Loucy (cell line): ENCODE measurements around the gene SEMA7A.

Experiments used
- H2AFZ ChIP-seq: fragments of 200-600 bp; sonication (generic); 2 replicates; pipeline ENCODE4 v1.6.0; 2016; ENCODE audit warnings: antibody characterized with exemption, mild to moderate bottlenecking, low read length, moderate library complexity
- H3F3A ChIP-seq: fragments of 200-600 bp; 2 replicates; pipeline ENCODE4 v1.6.0; 2016; ENCODE audit warnings: antibody characterized with exemption, low read depth, mild to moderate bottlenecking
- H3K27me3 ChIP-seq: fragments of 200-600 bp; sonication (generic); 2 replicates; pipeline ENCODE4 v1.6.1; 2014; ENCODE audit warnings: low read length, mild to moderate bottlenecking; ENCODE audit not compliant: insufficient read depth, poor library complexity, severe bottlenecking
- H3K36me3 ChIP-seq: fragments of 200-600 bp; sonication (generic); 2 replicates; pipeline ENCODE4 v1.6.1; 2016; ENCODE audit warnings: low read length; ENCODE audit not compliant: insufficient read depth
- H3K4me1 ChIP-seq: fragments of 200-600 bp; sonication (generic); 2 replicates; pipeline ENCODE4 v1.5.1; 2014; ENCODE audit warnings: low read length, mild to moderate bottlenecking; ENCODE audit not compliant: insufficient read depth, poor library complexity, severe bottlenecking
- H3K4me2 ChIP-seq: fragments of 200-600 bp; sonication (generic); 2 replicates; pipeline ENCODE4 v1.6.0; 2014; ENCODE audit warnings: antibody characterized with exemption, low read length, low read depth, mild to moderate bottlenecking; ENCODE audit not compliant: poor library complexity, severe bottlenecking
- H3K4me3 ChIP-seq: fragments of 200-600 bp; sonication (generic); 2 replicates; pipeline ENCODE4 v1.5.1; 2014; ENCODE audit warnings: low read length, mild to moderate bottlenecking, mixed read lengths; ENCODE audit not compliant: poor library complexity, severe bottlenecking
- H3K79me2 ChIP-seq: fragments of 200-600 bp; sonication (generic); 2 replicates; pipeline ENCODE4 v1.6.1; 2014; ENCODE audit warnings: low read length; ENCODE audit not compliant: insufficient read depth
- H3K9ac ChIP-seq: fragments of 200-600 bp; sonication (generic); 2 replicates; pipeline ENCODE4 v1.6.0; 2014; ENCODE audit warnings: mild to moderate bottlenecking, low read depth, low read length, moderate library complexity; ENCODE audit not compliant: poor library complexity, severe bottlenecking
- H3K9me2 ChIP-seq: fragments of 200-600 bp; sonication (generic); replicated peaks from 2 replicates; pipeline ENCODE4 v1.6.1; 2016; ENCODE audit warnings: low read depth, low read length, mixed read lengths
- H3K9me3 ChIP-seq: fragments of 200-600 bp; sonication (generic); 2 replicates; pipeline ENCODE4 v1.6.1; 2014; ENCODE audit warnings: mild to moderate bottlenecking, antibody characterized with exemption, low read length, low read depth; ENCODE audit not compliant: insufficient read depth
- H4K20me1 ChIP-seq: fragments of 200-600 bp; sonication (generic); 2 replicates; pipeline ENCODE4 v1.6.0; 2014; ENCODE audit warnings: antibody characterized with exemption, low read length, mild to moderate bottlenecking; ENCODE audit not compliant: insufficient read depth, poor library complexity, severe bottlenecking
- CTCF ChIP-seq: fragments of 200-600 bp; sonication (generic); conservative IDR thresholded peaks from 2 replicates; pipeline ENCODE4 v1.5.1; 2014; ENCODE audit warnings: mild to moderate bottlenecking, antibody characterized with exemption, low read length
- EZH2phosphoT487 ChIP-seq: fragments of 200-600 bp; IDR thresholded peaks from 2 replicates; pipeline ENCODE4 v1.6.1; 2018; ENCODE audit warnings: antibody characterized with exemption, mild to moderate bottlenecking, moderate library complexity, borderline replicate concordance

Gene SEMA7A

GRCh38 chr15:74382004-74382816 lies 51.5 kb downstream of the SEMA7A start:
- H3K79me2 ChIP-seq: no peaks in the 10 kb centered on the region
- no peaks in the 10 kb centered on the region for H3K9me2 ChIP-seq
- H2AFZ ChIP-seq: no peak overlapping the region
- no peaks in the 10 kb centered on the region for H3F3A ChIP-seq
- TF ChIP-seq EZH2phosphoT487 (no peak), CTCF (peak; percentile 98)
- no peak overlapping the region for H3K4me3 ChIP-seq
- peaks cover 42% of the 10 kb centered on the region for H3K4me1 ChIP-seq
- no peaks in the 10 kb centered on the region for H3K36me3 ChIP-seq
- H3K9me3 ChIP-seq: no peaks in the 10 kb centered on the region
- peak overlapping the region; percentile 4 for H3K9ac ChIP-seq
- H3K27me3 ChIP-seq: no peaks in the 10 kb centered on the region
- no peaks in the 10 kb centered on the region for H4K20me1 ChIP-seq
- peak overlapping the region; percentile 39 for H3K4me2 ChIP-seq

DNA sequence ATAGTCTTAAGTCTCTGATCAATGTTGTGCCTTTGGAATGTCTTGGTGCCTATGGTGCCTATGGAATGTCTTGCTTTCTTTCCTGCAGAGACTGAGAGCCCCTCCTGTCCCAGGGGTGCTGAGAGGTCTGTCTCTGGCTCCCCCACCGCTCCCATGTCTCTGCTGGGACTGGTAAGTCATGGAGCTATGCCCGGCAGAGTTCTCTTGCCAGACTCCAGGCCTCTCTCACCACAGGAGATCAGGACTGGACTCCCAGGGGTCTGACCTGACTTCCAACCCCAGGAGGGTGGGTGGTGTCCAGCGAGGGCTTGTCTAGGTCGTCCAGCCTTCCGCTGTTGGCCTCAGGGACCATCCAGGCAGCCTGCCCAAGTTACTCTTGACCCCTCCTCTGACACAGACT lies 52.3 kb downstream of the SEMA7A start:
- Histone ChIP-seq H3K4me3 (no peak overlapping the region), H3K27me3 (no peaks in the 10 kb centered on the region), H4K20me1 (no peaks in the 10 kb centered on the region), H3K79me2 (no peaks in the 10 kb centered on the region), H3F3A (no peaks in the 10 kb centered on the region), H3K36me3 (no peaks in the 10 kb centered on the region), H3K4me2 (no peak overlapping the region), H3K4me1 (peaks cover 40% of the 10 kb centered on the region), H3K9me2 (no peaks in the 10 kb centered on the region), H3K9ac (no peak overlapping the region), H2AFZ (no peak overlapping the region), H3K9me3 (no peaks in the 10 kb centered on the region)
- TF ChIP-seq EZH2phosphoT487 (no peak), CTCF (no peak)

DNA sequence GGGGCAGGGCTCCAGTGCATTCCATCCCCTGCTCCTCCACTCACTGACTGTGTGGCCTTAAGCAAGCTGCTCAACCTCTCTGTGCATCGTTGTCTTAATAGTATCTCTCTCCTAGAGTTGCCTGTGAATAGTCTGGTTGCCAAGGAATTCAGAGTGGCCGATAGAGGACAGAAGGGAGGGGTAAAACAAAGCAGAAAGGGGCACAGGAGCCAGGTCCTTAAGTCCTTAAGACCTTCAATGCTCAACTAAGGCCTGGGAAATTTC lies 52.6 kb downstream of the SEMA7A start:
- H3K9me2 ChIP-seq: no peaks in the 10 kb centered on the region
- H3K36me3 ChIP-seq: no peaks in the 10 kb centered on the region
- peaks cover 36% of the 10 kb centered on the region for H3K4me1 ChIP-seq
- H4K20me1 ChIP-seq: no peaks in the 10 kb centered on the region
- no peak overlapping the region for H2AFZ ChIP-seq
- no peaks in the 10 kb centered on the region for H3K9me3 ChIP-seq
- H3K27me3 ChIP-seq: no peaks in the 10 kb centered on the region
- no peak overlapping the region for H3K4me2 ChIP-seq
- no peaks in the 10 kb centered on the region for H3F3A ChIP-seq
- H3K9ac ChIP-seq: no peak overlapping the region
- TF ChIP-seq EZH2phosphoT487: no peak
- H3K79me2 ChIP-seq: no peaks in the 10 kb centered on the region
- no peak overlapping the region for H3K4me3 ChIP-seq
